Motor neuron (in vitro differentiated cells): ENCODE data around the gene ARID1A. TPM values are rescaled to one million over a fixed set of nuclear protein-coding genes. Genes with fewer than 3 reads are reported as not detected.
"Not testable (repeated sequence)": the region's sequence is repeated elsewhere in the genome, so short reads cannot be mapped to it uniquely, and the experiment has no call there.

Experiments
- ATAC-seq, 8 experiments: fragments of 200-7000 bp; cut with Tn5 transposase; replicated peaks in 6 of 8; 2 replicates each; pipeline ENCODE4 v1.8.0; 2021; ENCODE audit warnings: mild to moderate bottlenecking in 8 of 8, moderate library complexity in 8 of 8
- H3K27ac ChIP-seq, 2 donors: fragments of 250-450 bp; sonication (Bioruptor Pico); 2 replicates each; pipeline ENCODE4 v1.9.0; 2021; ENCODE audit warnings: antibody characterized with exemption in 2 of 2, mild to moderate bottlenecking in 2 of 2, moderate library complexity in 1 of 2
- H3K4me1 ChIP-seq, 2 donors: fragments of 250-450 bp; sonication (Bioruptor Pico); replicated peaks in 1 of 2; 2 replicates each; pipeline ENCODE4 v1.6.1; 2021; ENCODE audit warnings: antibody characterized with exemption in 2 of 2, mild to moderate bottlenecking in 2 of 2, moderate library complexity in 1 of 2
- H3K4me3 ChIP-seq, 5 donors: fragments of 250-450 bp; sonication (Bioruptor Pico); 2 replicates each; pipeline ENCODE4 v1.9.0; 2021; ENCODE audit warnings: antibody characterized with exemption in 5 of 5, mild to moderate bottlenecking in 5 of 5, moderate library complexity in 4 of 5
- WGBS, 10 experiments: fragments of 450-650 bp; shearing (Covaris generic); methylation state at CpG; one replicate each; pipeline ENCODE4 v1.0.0; 2022; 5-methylcytosine and 5-hydroxymethylcytosine counted together
- in situ Hi-C, 9 experiments: fragments of 400-800 bp; cut with MboI; loops; one replicate each; pipeline ENCODE4 v1.15.0; 2021; ENCODE audit warnings: low sequenced_read_pairs in 9 of 9, low pct_unique_long_range_greater_than_20kb in 2 of 9; ENCODE audit not compliant: unreplicated experiment in 9 of 9
- total RNA-seq, 8 experiments: library from RNA; unstranded; fragments of 300-600 nt; gene quantifications; 2 replicates each; pipeline versions ENCODE4 v1.2.3 to v1.2.4, GENCODE V29; 2022

ARID1A gene
- 10 to 100 TPM in 7 of 8 experiments, 1 to 10 TPM in 1; 10.0 to 80.0 (median 56.3) TPM for total RNA-seq

- 0% methylated on average over 1 to 25 of the region's 80 CpGs; no CpG with 5 or more reads in 4 of the 10 experiments for WGBS, 10 experiments
- H3K4me3 ChIP-seq, result peak within 1 kb of the TSS; percentile 60 to 100 (median 94)
- H3K27ac ChIP-seq, result peak within 1 kb of the TSS; percentile 97 to 98
- peaks cover 25 to 33% of the 10 kb centered on the region in 2 donors for H3K4me1 ChIP-seq
- in situ Hi-C loops, result no loop called here
- peak; percentile 31 to 68 (median 62) for ATAC-seq
Observed at GRCh38 chr1:26695356-26696118, at the start of gene ARID1A. ARID1A (plus strand) TSS chr1:26696015; CDS start chr1:26696404, 389 bp downstream.

- H3K4me1 ChIP-seq, result no peaks in the 10 kb centered on the region
- no peak overlapping the region for H3K4me3 ChIP-seq
- in situ Hi-C loops, result no loop called here
- no peak overlapping the region for H3K27ac ChIP-seq
- WGBS, 10 experiments, result 40 to 100% (median 68%) methylated on average over 2 of the region's 2 CpGs; no CpG with 5 or more reads in 2 of the 10 experiments
- ATAC-seq, result no peak
Observed at GRCh38 chr1:26664802-26665201, 31.0 kb upstream of the ARID1A start.

- in situ Hi-C loops, result no loop called here
- WGBS, 10 experiments, result 90 to 100% (median 100%) methylated on average over 1 of the region's 1 CpG; no CpG with 5 or more reads in 4 of the 10 experiments
- ATAC-seq, result no peak
Observed at GRCh38 chr1:26666855-26667254, 29.0 kb upstream of the ARID1A start.

GRCh38 chr1:26668106-26668786, 27.6 kb upstream of the ARID1A start:
- H3K4me3 ChIP-seq, H3K27ac ChIP-seq, ATAC-seq, H3K4me1 ChIP-seq, in situ Hi-C loops: not testable (repeated sequence)
- WGBS, 10 experiments, result 0 to 100% (median 80%) methylated on average over 1 to 4 of the region's 4 CpGs

More at GRCh38 chr1:26666855-26667254, 29.0 kb upstream of the ARID1A start:
- no peaks in the 10 kb centered on the region for H3K4me1 ChIP-seq
- H3K4me3 ChIP-seq, result no peak overlapping the region
- no peak overlapping the region for H3K27ac ChIP-seq

DNA sequence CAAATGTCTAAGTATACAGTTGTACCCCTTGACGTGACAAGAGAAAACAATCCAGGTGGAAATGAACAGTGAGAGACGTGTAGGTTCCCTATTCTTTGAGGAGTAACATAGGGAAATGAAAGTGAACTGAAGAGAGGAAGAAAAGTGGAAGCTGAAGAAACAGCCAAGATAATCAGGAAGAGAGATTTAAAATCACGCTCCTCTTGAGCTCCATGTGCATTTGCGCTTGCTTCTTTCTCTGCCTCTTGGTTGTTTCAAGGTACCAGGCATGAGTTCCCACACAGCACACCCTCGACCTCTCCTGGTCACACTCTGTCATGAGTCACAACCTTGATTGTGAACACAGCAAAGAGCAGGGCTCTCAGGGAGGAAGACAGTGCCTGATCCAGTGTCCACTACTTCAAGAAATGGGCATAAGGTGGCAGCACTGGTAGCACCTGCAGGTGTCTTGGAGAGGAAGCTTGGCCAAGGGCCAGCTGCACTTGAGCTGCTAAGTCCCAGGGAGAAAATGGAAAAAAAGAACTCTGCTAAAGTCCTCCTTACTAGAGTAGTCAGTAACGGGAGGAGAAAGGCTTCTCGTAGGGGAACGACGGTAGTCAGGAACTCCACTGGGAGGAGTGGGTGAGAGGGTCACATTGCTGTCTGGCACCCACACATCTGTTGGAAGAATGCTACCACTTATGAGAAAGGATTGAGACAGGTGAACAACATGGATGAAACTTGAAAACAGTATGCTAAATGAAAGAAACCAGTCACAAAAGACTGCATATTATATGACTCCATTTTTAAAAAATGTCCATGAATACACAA, 18.3 kb upstream of the ARID1A start:
- WGBS, 10 experiments, result 0 to 71% (median 39%) methylated on average over 1 to 9 of the region's 9 CpGs
- in situ Hi-C loops, result no loop called here
- ATAC-seq, result peak; percentile 98 to 100 (median 100)
- Histone ChIP-seq H3K4me1 (peaks cover 0 to 3% of the 10 kb centered on the region in 2 donors), H3K4me3 (no peak overlapping the region), H3K27ac (no peak overlapping the region)

- ATAC-seq, result no peak
- no peaks in the 10 kb centered on the region for H3K4me1 ChIP-seq
- H3K27ac ChIP-seq, result no peak overlapping the region
- in situ Hi-C loops, result no loop called here
- H3K4me3 ChIP-seq, result no peak overlapping the region
- WGBS, 10 experiments, result 70 to 100% (median 92%) methylated on average over 1 to 4 of the region's 4 CpGs; no CpG with 5 or more reads in 2 of the 10 experiments
Observed at GRCh38 chr1:26684763-26685508, 10.9 kb upstream of the ARID1A start.

GRCh38 chr1:26686795-26687194, 9.0 kb upstream of the ARID1A start:
- ATAC-seq, result peak in 1 of 8 experiments; percentile 40
- Histone ChIP-seq H3K4me1 (peaks cover 0 to 3% of the 10 kb centered on the region in 2 donors), H3K27ac (no peak overlapping the region), H3K4me3 (no peak overlapping the region)
- WGBS, 10 experiments, result 0 to 43% (median 18%) methylated on average over 1 of the region's 1 CpG; no CpG with 5 or more reads in 3 of the 10 experiments
- in situ Hi-C loops, result no loop called here

- H3K4me1 ChIP-seq, result peaks cover 13 to 15% of the 10 kb centered on the region in 2 donors
- in situ Hi-C loops, result no loop called here
- no peak overlapping the region for H3K4me3 ChIP-seq
- WGBS, 10 experiments, result 70 to 100% (median 96%) methylated on average over 1 to 8 of the region's 9 CpGs; no CpG with 5 or more reads in 1 of the 10 experiments
- H3K27ac ChIP-seq, result no peak overlapping the region
- no peak for ATAC-seq
Observed at GRCh38 chr1:26689504-26689903, 6.3 kb upstream of the ARID1A start.

GRCh38 chr1:26690157-26690556, 5.7 kb upstream of the ARID1A start:
- Histone ChIP-seq H3K27ac (no peak overlapping the region), H3K4me3 (no peak overlapping the region), H3K4me1 (peaks cover 18 to 20% of the 10 kb centered on the region in 2 donors)
- WGBS, 10 experiments, result 83 to 100% (median 97%) methylated on average over 1 to 2 of the region's 2 CpGs; no CpG with 5 or more reads in 2 of the 10 experiments
- in situ Hi-C loops, result no loop called here
- no peak for ATAC-seq

DNA sequence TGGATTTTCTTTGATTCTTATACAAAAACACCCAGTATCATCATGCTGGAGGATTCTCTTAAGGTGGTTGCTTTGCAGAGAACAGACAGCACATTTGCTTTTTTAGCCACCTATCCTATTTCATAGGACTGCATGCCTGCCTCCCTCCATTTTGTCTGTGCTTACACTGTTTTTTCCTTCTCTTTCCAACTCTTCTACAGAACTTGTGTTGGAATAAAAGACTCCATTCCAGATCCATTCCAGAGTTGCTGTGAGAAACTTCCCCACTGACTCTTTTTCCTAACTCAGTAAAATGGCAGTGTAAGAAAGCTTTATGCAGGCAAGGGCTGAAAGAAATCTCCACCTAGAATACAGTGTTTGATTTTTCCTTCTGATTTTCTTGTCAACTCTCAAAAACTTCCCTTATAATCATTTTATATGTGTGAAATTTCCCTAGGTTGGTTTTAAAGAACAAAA, 5.2 kb upstream of the ARID1A start:
- in situ Hi-C loops, result no loop called here
- Histone ChIP-seq H3K4me1 (peaks cover 18 to 20% of the 10 kb centered on the region in 2 donors), H3K4me3 (no peak overlapping the region), H3K27ac (no peak overlapping the region)
- no peak for ATAC-seq

DNA sequence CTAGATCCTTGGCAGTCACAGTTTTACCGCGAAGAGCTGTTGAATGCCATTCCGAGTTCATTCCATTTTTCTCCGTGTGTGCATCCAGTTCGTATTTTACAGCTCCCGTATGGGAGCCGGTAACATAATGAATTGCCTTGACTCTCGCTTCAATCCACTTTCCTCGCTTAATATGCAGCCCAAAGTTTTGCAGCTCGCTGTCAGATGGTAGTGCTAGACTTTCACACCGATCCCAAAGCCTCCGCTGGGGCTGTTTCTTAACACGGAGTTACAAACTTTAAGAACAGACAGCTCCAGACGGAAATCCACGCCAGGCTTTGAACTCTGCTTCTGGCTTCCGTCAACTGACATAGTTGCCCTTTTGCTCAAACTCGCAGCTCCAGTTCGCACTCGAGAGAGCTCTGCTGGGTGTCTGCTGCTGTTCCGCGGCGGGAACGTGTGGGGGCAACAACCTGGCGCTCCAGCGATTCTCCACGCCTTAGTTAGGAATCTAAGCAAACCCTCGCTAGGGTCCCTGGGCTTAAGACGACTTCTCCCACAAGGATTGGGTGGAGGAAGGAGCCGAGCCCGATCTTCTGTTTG, 3.5 kb upstream of the ARID1A start:
- in situ Hi-C loops, result no loop called here
- Histone ChIP-seq H3K4me3 (peak overlapping the region; percentile 37 to 100 (median 41)), H3K27ac (peak overlapping the region; percentile 75 to 76), H3K4me1 (peaks cover 18 to 20% of the 10 kb centered on the region in 2 donors)
- ATAC-seq, result peak; percentile 25 to 47 (median 36)
- WGBS, 10 experiments, result 0 to 5% (median 1%) methylated on average over 6 to 29 of the region's 30 CpGs; no CpG with 5 or more reads in 1 of the 10 experiments
